HG02970 (cell line): ENCODE data around the gene YARS1.

Experiments used
- ATAC-seq: cut with Tn5 transposase; IDR thresholded peaks from one replicate; pipeline ENCODE4 v1.9.1; 2021; ENCODE audit warnings: mild to moderate bottlenecking, moderate library complexity, moderate number of reproducible peaks; ENCODE audit not compliant: unreplicated experiment, low FRiP score

The YARS1 gene

DNA sequence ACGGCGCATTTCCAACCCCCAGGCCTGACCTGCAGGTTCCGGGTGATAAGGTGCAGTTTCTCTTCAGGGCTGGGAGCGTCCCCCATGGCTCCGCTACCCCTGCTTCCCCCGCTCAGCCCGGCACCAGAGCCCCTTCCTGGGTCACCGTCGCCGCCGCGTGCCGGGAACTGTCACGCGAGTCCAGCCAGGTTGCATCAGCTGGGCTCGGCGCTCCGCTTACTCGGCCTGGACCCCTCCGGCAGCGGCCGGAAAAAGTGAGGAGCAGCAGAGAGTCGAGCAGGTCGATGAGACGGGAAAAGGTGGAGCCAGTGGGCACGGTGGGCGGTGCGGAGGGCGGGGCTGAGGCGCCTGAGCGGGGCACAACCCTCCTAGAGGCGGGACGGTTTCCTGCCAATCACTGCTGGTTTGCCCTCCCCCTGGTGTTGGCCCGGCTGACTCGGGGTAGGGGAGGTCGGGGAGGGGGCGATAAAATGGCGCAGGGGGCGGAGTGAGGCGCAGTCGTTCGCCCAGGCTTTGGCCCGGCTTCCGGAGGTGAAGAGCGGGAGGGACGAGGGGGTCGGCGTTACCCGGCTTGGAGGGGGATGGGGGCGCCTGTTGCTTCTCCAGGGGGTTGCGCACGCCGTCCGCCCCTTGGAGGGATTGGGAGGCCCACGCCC, at the start of gene YARS1, which contains the start of gene S100PBP:
Gene YARS1, minus strand, starts transcription at position 200 of the 656 bp plus-strand sequence. Its CDS starts 114 bp downstream, at position 86.
Gene S100PBP, plus strand, starts transcription at position 495 of the 656 bp plus-strand sequence. CDS start 8,447 bp downstream, outside the sequence.
- ATAC-seq, result peak; percentile 87

DNA sequence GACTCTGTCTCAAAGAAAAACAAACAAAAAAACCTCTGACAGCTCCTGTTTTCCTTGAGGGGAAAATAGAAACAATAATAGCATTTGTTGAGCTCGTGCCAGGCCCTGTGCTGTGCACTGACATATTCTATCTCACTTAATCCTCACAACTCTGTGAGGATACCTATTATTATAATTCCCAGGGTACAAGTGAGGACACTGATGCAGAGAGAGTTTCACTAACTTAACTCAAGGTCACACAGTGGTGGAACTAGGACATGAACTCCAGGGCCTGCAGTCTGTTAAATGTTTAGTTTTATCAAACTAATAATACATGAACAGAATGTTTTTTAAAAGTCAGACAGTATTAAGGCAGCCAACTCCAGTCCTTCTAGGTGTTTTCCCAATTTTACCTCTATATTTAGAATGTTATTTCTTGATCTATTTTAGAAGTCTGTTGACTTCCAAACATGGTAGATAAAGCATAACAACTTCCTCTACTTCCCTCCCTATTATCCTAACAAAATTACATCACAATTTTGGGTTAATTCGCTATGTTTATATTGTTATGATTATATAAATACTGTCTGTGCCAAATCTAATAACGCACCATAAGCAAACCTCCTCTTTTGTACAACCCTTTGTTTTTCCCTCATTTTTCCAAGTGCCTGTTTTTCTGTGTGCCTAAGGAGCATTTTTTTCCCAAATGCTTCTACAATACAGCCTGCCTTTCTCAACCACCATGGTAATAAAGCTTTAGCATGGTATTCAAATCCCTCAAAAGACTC, 48.7 kb upstream of the YARS1 start:
- no peak for ATAC-seq

DNA sequence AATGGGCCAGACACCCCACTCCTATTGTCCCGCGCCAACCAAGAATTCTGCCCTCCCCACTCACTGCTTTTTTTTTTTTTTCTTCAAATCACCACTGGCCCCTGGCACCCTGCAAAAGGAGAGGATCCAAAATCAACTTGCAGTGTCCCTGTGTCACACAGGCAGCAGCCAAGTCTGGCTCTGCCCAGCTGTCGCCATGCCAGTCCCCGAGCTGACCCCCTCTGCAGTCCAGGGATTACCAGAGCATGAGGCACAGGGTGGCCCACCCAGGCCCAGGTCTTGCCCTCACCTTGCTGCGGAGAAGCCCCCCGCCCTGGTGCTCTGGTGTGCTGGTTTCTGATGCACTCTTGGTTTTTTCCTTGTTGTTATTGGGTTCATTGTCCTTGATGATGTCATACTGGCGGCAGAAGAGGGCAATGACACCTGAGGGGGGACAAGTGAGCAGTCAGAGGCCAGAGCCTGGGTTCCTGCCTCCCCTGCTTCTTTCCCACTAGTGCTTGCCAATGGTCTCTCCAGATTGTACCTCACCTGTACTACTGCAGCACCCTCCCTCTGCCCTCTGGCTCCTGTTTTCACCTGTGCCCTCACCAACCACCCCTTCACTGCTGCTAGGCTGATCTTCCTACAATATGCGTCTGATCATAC, 47.3 kb upstream of the YARS1 start:
- no peak for ATAC-seq

- no peak for ATAC-seq
Measured at GRCh38 chr1:32863881-32864245, 46.7 kb upstream of the YARS1 start.

DNA sequence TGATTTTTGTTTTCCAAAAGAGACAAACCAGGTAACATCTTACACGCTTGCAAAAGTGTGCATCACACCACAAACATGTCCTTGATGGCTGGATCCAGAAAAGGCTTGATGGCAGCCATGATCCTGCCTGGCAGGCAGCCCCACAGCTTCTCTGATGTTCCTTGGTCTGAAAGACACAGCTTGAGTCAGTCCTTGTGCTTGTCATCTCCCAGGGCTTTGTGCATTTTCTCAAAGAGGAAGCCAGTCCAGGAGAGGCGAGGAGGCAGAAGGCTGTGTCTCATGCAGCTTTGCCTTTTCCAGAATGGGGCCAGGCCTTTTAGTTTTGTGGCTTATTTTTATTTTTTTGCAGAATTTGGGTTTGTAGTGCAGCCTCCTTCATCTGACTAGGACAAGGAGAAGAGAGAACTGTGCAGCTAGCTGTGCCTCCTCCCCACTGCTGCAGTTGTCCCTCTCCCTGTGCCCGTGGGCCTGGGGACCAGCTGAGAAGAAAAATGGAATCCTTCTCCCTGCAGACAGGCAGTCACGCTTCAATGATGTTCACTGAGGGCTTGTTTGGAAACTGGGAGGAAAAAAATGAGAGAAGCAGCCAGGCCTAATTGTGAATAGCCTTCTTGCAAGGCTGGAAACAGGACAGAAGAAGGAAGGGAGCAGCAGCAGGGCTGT, 46.2 kb upstream of the YARS1 start:
- no peak for ATAC-seq

- no peak for ATAC-seq
Measured at GRCh38 chr1:32861904-32862695, 44.9 kb upstream of the YARS1 start.

DNA sequence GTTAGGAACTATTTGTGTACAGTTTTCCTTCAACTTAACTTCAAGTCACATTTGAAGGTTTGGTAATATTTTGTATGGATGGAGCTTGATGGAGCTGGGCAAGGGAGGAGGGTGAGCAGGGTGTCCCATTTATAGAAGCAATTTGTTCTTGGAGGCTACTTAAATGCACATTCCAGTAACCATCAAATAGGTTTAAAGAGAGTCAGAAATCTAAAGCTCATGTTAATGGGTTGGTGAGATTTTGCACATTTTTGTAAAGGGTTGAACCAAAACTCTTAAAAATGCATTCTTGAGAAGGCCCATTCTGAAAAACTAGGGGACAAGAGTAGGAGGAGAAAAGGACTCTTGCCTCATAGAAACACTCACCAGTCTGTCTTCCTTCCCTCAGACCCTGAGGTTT, 43.4 kb upstream of the YARS1 start:
- no peak for ATAC-seq

GRCh38 chr1:32859915-32860314, 42.8 kb upstream of the YARS1 start:
- ATAC-seq, result no peak

GRCh38 chr1:32858791-32859190, 41.6 kb upstream of the YARS1 start:
- no peak for ATAC-seq

DNA sequence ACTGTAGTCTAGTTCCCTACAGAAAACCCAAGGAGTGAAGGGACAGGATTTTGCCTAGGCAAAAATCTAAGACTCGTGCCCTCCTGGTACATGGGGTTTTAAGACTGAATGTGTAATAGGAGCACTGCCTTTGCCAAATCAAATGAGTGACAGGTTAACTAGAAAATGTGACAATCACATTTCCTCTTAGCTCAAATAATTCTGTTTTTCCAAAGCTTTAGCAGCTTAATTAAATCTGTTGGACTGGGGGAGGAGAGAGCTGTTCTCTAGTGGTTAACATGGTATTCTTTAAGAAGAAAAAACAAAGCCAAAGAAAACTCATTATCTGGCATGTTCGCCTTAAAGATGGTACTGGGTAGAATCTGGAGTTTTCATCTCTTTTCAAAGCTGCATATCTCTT, 41.0 kb upstream of the YARS1 start:
- ATAC-seq, result no peak

- no peak for ATAC-seq
Measured at GRCh38 chr1:32855861-32856617, 38.9 kb upstream of the YARS1 start.

DNA sequence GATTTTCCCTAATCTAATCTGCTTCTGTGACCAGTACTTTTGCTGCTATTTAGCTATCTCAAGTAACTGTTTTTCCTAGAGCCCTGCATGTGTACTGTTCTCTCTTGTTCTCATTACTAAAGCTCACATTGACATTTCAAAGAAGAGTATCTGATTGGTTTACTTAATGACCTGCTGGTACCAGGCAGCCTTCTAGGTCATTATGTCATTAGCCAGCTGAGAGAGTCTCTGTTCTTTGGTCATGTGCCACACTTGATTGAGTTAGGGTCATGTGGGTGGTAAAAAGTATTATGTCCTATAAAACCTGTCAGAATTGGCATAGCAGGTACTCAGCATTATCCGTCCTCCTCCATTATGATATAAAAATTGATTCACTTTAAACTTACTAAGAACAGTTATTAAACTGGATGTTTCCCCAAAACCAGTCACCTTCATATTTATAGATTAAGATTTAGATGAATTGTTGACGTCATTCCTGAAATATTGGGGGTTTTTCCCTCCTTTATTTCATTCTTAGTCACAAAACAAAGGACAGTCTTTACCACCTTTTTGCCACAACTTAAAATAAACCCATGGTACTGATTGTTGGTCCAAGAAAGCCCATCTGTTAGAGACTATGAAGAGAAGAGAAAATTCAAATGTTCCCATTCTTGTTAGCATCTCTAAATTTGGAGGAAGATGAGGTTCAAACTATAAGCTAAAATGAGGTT, 31.4 kb upstream of the YARS1 start:
- ATAC-seq, result no peak

- ATAC-seq, result no peak
Measured at GRCh38 chr1:32831878-32832277, 14.7 kb upstream of the YARS1 start.

GRCh38 chr1:32830092-32830852, 13.1 kb upstream of the YARS1 start:
- ATAC-seq, result no peak

DNA sequence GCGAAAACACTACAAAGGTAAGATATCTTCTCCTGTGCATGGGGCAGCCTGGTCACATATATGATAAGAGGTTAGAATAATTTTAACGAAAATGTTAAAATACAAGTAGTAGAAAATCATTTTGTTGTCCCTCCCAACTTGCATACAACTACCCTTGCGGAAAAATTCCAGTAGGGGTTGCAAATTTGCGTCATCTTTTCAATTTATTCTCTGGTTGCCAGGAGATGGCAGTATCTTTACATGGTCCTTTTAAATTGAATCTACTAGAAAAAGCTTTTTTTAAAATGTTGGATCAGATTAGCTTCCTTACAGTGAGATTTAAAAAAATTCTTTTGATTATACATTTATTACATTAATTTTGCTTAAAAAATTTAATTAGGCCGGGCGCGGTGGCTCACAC, 11.2 kb upstream of the YARS1 start:
- no peak for ATAC-seq

DNA sequence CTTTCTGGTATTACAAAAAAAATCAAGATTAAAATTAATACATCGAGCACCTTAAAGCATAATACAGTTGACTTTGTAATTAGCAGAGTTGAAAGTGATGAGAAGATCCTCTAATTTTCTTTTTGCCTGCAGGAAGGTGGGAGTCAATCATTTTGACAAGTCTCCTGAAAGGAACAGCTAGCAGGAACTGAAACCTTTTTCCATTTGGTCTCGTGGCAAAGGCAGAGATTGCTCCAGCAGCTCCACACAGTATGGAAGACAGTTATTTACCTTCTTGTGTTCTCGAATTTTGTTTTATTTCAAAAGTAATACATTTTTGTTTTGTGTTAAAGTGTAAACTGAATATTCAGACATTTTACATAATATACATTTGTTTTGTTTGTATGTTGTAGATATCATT, 8.0 kb upstream of the YARS1 start:
- ATAC-seq, result no peak

DNA sequence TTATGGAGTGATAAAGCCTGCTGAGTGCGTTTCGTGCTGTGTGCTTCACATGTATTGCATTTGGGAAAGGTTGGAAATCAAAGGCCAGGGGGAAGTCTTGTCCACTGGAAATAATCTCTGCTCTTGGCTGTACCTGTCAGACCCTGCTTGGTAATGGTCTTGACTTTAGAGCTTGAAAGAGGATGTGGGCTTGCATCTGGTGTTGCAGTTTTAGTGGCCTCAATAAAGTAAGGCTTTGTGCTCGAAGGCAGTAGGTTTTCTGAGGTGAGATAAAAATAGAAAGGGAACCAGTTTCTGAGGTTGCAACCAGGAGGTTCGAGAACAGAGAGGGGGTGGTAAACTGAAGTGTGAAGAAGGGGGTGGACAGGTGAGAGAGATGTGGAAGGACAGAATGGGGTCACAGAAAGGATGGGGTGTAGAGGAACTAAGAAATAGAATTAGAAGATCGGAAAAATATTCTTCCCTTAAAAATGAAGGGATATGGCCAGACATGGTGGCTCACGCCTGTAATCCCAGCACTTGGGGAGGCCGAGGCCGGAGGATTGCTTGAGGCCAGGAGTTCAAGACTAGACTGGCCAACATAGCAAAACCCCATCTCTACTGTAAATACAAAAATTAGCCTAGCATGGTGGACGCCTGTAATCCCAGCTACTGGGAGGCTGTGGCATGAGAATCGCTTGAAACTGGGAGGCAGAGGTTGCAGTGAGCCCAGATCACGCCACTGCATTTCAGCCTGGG, 1.8 kb upstream of the YARS1 start:
- ATAC-seq, result no peak
